Ovary (tissue), 9 donors: ENCODE data around the gene ERN1. TPM values are rescaled to one million over a fixed set of nuclear protein-coding genes. Genes with fewer than 3 reads are reported as not detected.
A peak's percentile ranks its signal among the peaks of the same experiment; 100 is the strongest.

Source experiments
- DNase-seq, 5 donors: peaks; one replicate each; pipeline ENCODE4 v3.0.0-alpha.2; 2019 to 2020
- H3K27ac ChIP-seq, 2 donors: fragments of 200-600 bp; one replicate each; pipeline versions ENCODE4 v1.5.1 to v1.8.0; 2019 to 2022
- H3K27me3 ChIP-seq: fragments of 200-600 bp; one replicate; pipeline ENCODE4 v1.8.0; 2022
- H3K36me3 ChIP-seq: fragments of 200-600 bp; sonication (generic); one replicate; pipeline ENCODE4 v1.5.1; 2019
- H3K4me1 ChIP-seq: one replicate; pipeline ENCODE4 v1.8.1; 2013; ENCODE audit warnings: mild to moderate bottlenecking, moderate library complexity; ENCODE audit not compliant: insufficient read depth
- H3K4me3 ChIP-seq: fragments of 200-600 bp; sonication (generic); one replicate; pipeline ENCODE4 v1.5.1; 2017
- H3K9me3 ChIP-seq, 2 donors: fragments of 200-600 bp in 1 of 2; sonication (generic) in 1 of 2; one replicate each; pipeline versions ENCODE4 v1.5.1 to v1.8.1; 2013 to 2019; ENCODE audit warnings: mild to moderate bottlenecking in 1 of 2, moderate library complexity in 1 of 2
- CTCF ChIP-seq, 3 donors: fragments of 450-650 bp in 2 of 3; fragments of 200-600 bp in 1 of 3; IDR thresholded peaks; one replicate each; pipeline versions ENCODE4 v1.5.1 to v1.8.0; 2016 to 2022; ENCODE audit warnings: antibody characterized with exemption in 3 of 3, mild to moderate bottlenecking in 1 of 3
- EP300 ChIP-seq: sonication (generic); formaldehyde crosslinking; IDR thresholded peaks from one replicate; pipeline ENCODE4 v1.6.1; 2017; ENCODE audit warnings: antibody characterized with exemption
- POLR2A ChIP-seq: fragments of 450-650 bp; IDR thresholded peaks from one replicate; pipeline ENCODE4 v1.6.1; 2017; ENCODE audit warnings: antibody characterized with exemption, mild to moderate bottlenecking, moderate library complexity
- WGBS, 3 donors: extraction: QIAGEN DNeasy Blood & Tissue Kit in 1 of 3; methylation state at CpG; one replicate each; pipeline versions ENCODE4 v1.1.5 to v1.1.7; 2013 to 2017; 5-methylcytosine and 5-hydroxymethylcytosine counted together
- intact Hi-C, 4 donors: fragments of 100-400 bp; cut with DNase I; formaldehyde crosslinking; loops; one replicate each; pipeline versions ENCODE4 v1.11.0 to v1.15.1; 2022 to 2023
- polyA plus RNA-seq, 2 donors: library from polyadenylated mRNA; stranded (reverse); fragments of 200-250 nt in 1 of 2; fragments of 350-450 nt in 1 of 2; fragmentation: Illumina TruSeq in 1 of 2; extraction: RNeasy Lipid Tissue Mini Kit (QIAGEN cat#74804) in 1 of 2; gene quantifications; one replicate each; pipeline ENCODE4 v1.2.3, GENCODE V29; 2013 to 2014
- total RNA-seq, 7 donors: library from RNA; depleted of rRNA in 2 of 7; stranded (reverse); fragments of >200 nt in 2 of 7; fragmentation: NEBNext Ultra II Directional in 3 of 7; extraction: Animal tissue kit (Norgen Biotek cat#: 25700) in 3 of 7; gene quantifications; one replicate each; pipeline versions ENCODE4 v1.1.0 to v1.2.4, GENCODE V29; 2016 to 2023
- donor health status: DM: no; HTN: no; CAD: no; lungs with moderate emphysema.
- donor health status: DM: no; HTN: no; CAD: no.
- donor health status: Bipolar disorder and iron deficiency.
- donor health status: DM: yes; HTN: yes; CAD: no.
- donor health status: DM: no; HTN: no; CAD: no.
- donor health status: DM: yes; HTN: yes; CAD: no.

The ERN1 gene
- total and polyA plus RNA-seq, 9 donors = 8.1 to 73.4 (median 30.4) TPM

GRCh38 chr17:64138441-64138840 is 8.5 kb upstream of the ERN1 start:
- H3K27ac ChIP-seq = no peak overlapping the region
- H3K36me3 ChIP-seq = no peaks in the 10 kb centered on the region
- intact Hi-C loops = loop anchor here in 1 of 4 donors (10.0 kb wide), 1 partner anchor 224 kb away; the partner anchor contains the start of genes CSHL1 and GH1
- DNase-seq = no peak
- no peaks in the 10 kb centered on the region for H3K27me3 ChIP-seq
- no peaks in the 10 kb centered on the region for H3K9me3 ChIP-seq
- 83 to 89% (median 85%) methylated on average over 2 of the region's 2 CpGs for WGBS, 3 donors
- H3K4me3 ChIP-seq = no peak overlapping the region
- TF ChIP-seq CTCF (IDR thresholded peaks at IDR 0.05) (no peak), EP300 (no peak), POLR2A (no peak)
- no peaks in the 10 kb centered on the region for H3K4me1 ChIP-seq

- intact Hi-C loops = loop anchor here (5.0 to 10.0 kb wide), 4 partner anchors 108 to 223 kb away; partner anchors contain the start of genes CSHL1 (in 2 of the 4) and GH1 (in 2 of the 4)
- Histone ChIP-seq H3K4me1 (peaks cover 9% of the 10 kb centered on the region), H3K27ac (no peak overlapping the region), H3K4me3 (no peak overlapping the region), H3K9me3 (no peaks in the 10 kb centered on the region), H3K36me3 (no peaks in the 10 kb centered on the region), H3K27me3 (no peaks in the 10 kb centered on the region)
- DNase-seq = no peak
- 51 to 63% (median 53%) methylated on average over 6 of the region's 6 CpGs for WGBS, 3 donors
- TF ChIP-seq EP300 (no peak), CTCF (IDR thresholded peaks at IDR 0.05) (no peak), POLR2A (no peak)
These were observed 5.1 kb upstream of the ERN1 start for GRCh38 chr17:64135000-64135399.

GRCh38 chr17:64134216-64134970 is 4.4 kb upstream of the ERN1 start:
- no peak for TF ChIP-seq CTCF (IDR thresholded peaks at IDR 0.05)
- no peak for TF ChIP-seq POLR2A
- TF ChIP-seq EP300 = no peak
- intact Hi-C loops = loop anchor here (5.0 to 10.0 kb wide), 4 partner anchors 107 to 222 kb away; partner anchors contain the start of genes CSHL1 (in 2 of the 4) and GH1 (in 2 of the 4)
- no peak overlapping the region for H3K27ac ChIP-seq

GRCh38 chr17:64133546-64134215 is 3.7 kb upstream of the ERN1 start:
- Histone ChIP-seq H3K27ac (no peak overlapping the region), H3K36me3 (no peaks in the 10 kb centered on the region), H3K4me1 (peaks cover 9% of the 10 kb centered on the region), H3K4me3 (no peak overlapping the region), H3K27me3 (no peaks in the 10 kb centered on the region), H3K9me3 (no peaks in the 10 kb centered on the region)
- 34 to 40% (median 36%) methylated on average over 8 of the region's 8 CpGs for WGBS, 3 donors
- TF ChIP-seq EP300 (no peak), CTCF (IDR thresholded peaks at IDR 0.05) (peak; percentile 37 to 74 (median 71)), POLR2A (no peak)
- no peak for DNase-seq
- intact Hi-C loops = loop anchor here (5.0 to 10.0 kb wide), 4 partner anchors 106 to 221 kb away; partner anchors contain the start of genes CSHL1 (in 2 of the 4) and GH1 (in 2 of the 4)

More at GRCh38 chr17:64134216-64134970, 4.4 kb upstream of the ERN1 start:
- WGBS, 3 donors = 89 to 92% (median 92%) methylated on average over 6 of the region's 6 CpGs
- Histone ChIP-seq H3K4me1 (peaks cover 9% of the 10 kb centered on the region), H3K27me3 (no peaks in the 10 kb centered on the region), H3K9me3 (no peaks in the 10 kb centered on the region), H3K36me3 (no peaks in the 10 kb centered on the region), H3K4me3 (no peak overlapping the region)
- no peak for DNase-seq
